Neural cell (in vitro differentiated cells): Measurements from ENCODE around the gene ARHGAP18. TPM values are rescaled to one million over a fixed set of nuclear protein-coding genes. Genes with fewer than 3 reads are reported as not detected.

Experiments
- H2AFZ ChIP-seq: fragments of 200-600, 300-800 bp; sonication (generic), shearing (Covaris generic); 2 replicates; pipeline ENCODE4 v1.6.0; 2014; ENCODE audit warnings: low read depth, mild to moderate bottlenecking, antibody characterized with exemption, low read length, moderate library complexity
- H3F3A ChIP-seq: fragments of 200-600 bp; shearing (Covaris generic); 2 replicates; pipeline ENCODE4 v1.6.1; 2016; ENCODE audit warnings: mild to moderate bottlenecking, moderate library complexity, mixed read lengths, antibody characterized with exemption, low read length; ENCODE audit not compliant: insufficient read depth, poor library complexity, severe bottlenecking
- H3K27ac ChIP-seq: fragments of 200-600, 300-800 bp; sonication (generic), shearing (Covaris generic); 2 replicates; pipeline ENCODE4 v1.5.1; 2014; ENCODE audit warnings: mild to moderate bottlenecking, low read length, moderate library complexity
- H3K27me3 ChIP-seq: fragments of 300-800, 200-600 bp; sonication (generic), shearing (Covaris generic); 2 replicates; pipeline ENCODE4 v1.6.0; 2014; ENCODE audit warnings: mild to moderate bottlenecking, low read depth, low read length, moderate library complexity; ENCODE audit not compliant: insufficient read depth
- H3K36me3 ChIP-seq: fragments of 300-800, 200-600 bp; sonication (generic), shearing (Covaris generic); 2 replicates; pipeline ENCODE4 v1.5.1; 2014; ENCODE audit warnings: mild to moderate bottlenecking, antibody characterized with exemption, low read length, moderate library complexity; ENCODE audit not compliant: insufficient read depth
- H3K4me2 ChIP-seq: fragments of 300-800, 200-600 bp; sonication (generic), shearing (Covaris generic); 2 replicates; pipeline ENCODE4 v1.6.0; 2014; ENCODE audit warnings: mild to moderate bottlenecking, low read length
- H3K4me3 ChIP-seq: fragments of 300-800, 200-600 bp; sonication (generic), shearing (Covaris generic); 2 replicates; pipeline ENCODE4 v1.5.1; 2014; ENCODE audit warnings: mild to moderate bottlenecking, low read length, moderate library complexity
- H3K79me2 ChIP-seq: fragments of 200-600 bp; shearing (Covaris generic); replicated peaks from 2 replicates; pipeline ENCODE4 v1.6.0; 2014; ENCODE audit warnings: mild to moderate bottlenecking, low read length, moderate library complexity; ENCODE audit not compliant: insufficient read depth
- H3K9ac ChIP-seq: fragments of 300-800, 200-600 bp; sonication (generic), shearing (Covaris generic); 2 replicates; pipeline ENCODE4 v1.6.1; 2016; ENCODE audit warnings: mild to moderate bottlenecking, low read length, mixed read lengths
- H3K9me2 ChIP-seq: fragments of 200-600 bp; shearing (Covaris generic); 2 replicates; pipeline ENCODE4 v1.6.1; 2016; ENCODE audit warnings: mild to moderate bottlenecking, low read length, mixed read lengths; ENCODE audit not compliant: insufficient read depth
- H3K9me3 ChIP-seq: fragments of 200-600, 300-800 bp; sonication (generic), shearing (Covaris generic); 2 replicates; pipeline ENCODE4 v1.6.1; 2016; ENCODE audit warnings: mild to moderate bottlenecking, mixed run types, low read length, moderate library complexity, mixed read lengths
- H4K20me1 ChIP-seq: fragments of 200-600 bp; shearing (Covaris generic); 2 replicates; pipeline ENCODE4 v1.6.1; 2016; ENCODE audit warnings: mild to moderate bottlenecking, mixed run types; ENCODE audit not compliant: insufficient read depth
- EP300 ChIP-seq: fragments of 450-650 bp; conservative IDR thresholded peaks from 2 replicates; pipeline ENCODE4 v1.6.1; 2014; ENCODE audit warnings: antibody characterized with exemption, mild to moderate bottlenecking, moderate library complexity; ENCODE audit not compliant: poor library complexity, severe bottlenecking
- EZH2 ChIP-seq: fragments of 200-600, 300-800 bp; shearing (Covaris generic), sonication (generic); IDR thresholded peaks from 2 replicates; pipeline ENCODE4 v1.6.1; 2014; ENCODE audit warnings: antibody characterized with exemption, low read length, borderline replicate concordance, mild to moderate bottlenecking; ENCODE audit not compliant: insufficient read depth, poor library complexity, severe bottlenecking
- MXI1 ChIP-seq: fragments of 450-650 bp; conservative IDR thresholded peaks from 2 replicates; pipeline ENCODE4 v1.6.1; 2014; ENCODE audit warnings: antibody characterized with exemption, mild to moderate bottlenecking; ENCODE audit not compliant: poor library complexity, severe bottlenecking
- POLR2AphosphoS5 ChIP-seq: IDR thresholded peaks from 2 replicates; pipeline ENCODE4 v1.6.1; 2012
- RAD21 ChIP-seq: fragments of 450-650 bp; conservative IDR thresholded peaks from 2 replicates; pipeline ENCODE4 v1.6.1; 2014; ENCODE audit warnings: antibody characterized with exemption, mild to moderate bottlenecking, moderate library complexity
- SMC3 ChIP-seq: fragments of 450-650 bp; conservative IDR thresholded peaks from 2 replicates; pipeline ENCODE4 v1.6.1; 2014; ENCODE audit warnings: antibody characterized with exemption, mild to moderate bottlenecking, moderate library complexity; ENCODE audit not compliant: poor library complexity
- TAF1 ChIP-seq: IDR thresholded peaks from 2 replicates; pipeline ENCODE4 v1.6.1; 2012; ENCODE audit warnings: low read depth
- polyA plus RNA-seq: library from polyadenylated mRNA; depleted of rRNA; stranded (reverse); fragments of >200 nt; gene quantifications from 2 replicates; pipeline ENCODE4 v1.2.3, GENCODE V29; 2014
- TF ChIP-seq, protein P1 (sequence below): IDR thresholded peaks from 2 replicates; pipeline ENCODE4 v1.6.1; 2012; ENCODE audit warnings: borderline replicate concordance
- TF ChIP-seq, protein P2 (sequence below): fragments of 450-650 bp; IDR thresholded peaks from 2 replicates; pipeline ENCODE4 v1.5.1; 2014; ENCODE audit warnings: antibody characterized with exemption, mild to moderate bottlenecking, moderate library complexity; ENCODE audit not compliant: poor library complexity, severe bottlenecking

ARHGAP18 gene
- polyA plus RNA-seq, 1 donor from 2014 or later: 4.7 TPM

DNA sequence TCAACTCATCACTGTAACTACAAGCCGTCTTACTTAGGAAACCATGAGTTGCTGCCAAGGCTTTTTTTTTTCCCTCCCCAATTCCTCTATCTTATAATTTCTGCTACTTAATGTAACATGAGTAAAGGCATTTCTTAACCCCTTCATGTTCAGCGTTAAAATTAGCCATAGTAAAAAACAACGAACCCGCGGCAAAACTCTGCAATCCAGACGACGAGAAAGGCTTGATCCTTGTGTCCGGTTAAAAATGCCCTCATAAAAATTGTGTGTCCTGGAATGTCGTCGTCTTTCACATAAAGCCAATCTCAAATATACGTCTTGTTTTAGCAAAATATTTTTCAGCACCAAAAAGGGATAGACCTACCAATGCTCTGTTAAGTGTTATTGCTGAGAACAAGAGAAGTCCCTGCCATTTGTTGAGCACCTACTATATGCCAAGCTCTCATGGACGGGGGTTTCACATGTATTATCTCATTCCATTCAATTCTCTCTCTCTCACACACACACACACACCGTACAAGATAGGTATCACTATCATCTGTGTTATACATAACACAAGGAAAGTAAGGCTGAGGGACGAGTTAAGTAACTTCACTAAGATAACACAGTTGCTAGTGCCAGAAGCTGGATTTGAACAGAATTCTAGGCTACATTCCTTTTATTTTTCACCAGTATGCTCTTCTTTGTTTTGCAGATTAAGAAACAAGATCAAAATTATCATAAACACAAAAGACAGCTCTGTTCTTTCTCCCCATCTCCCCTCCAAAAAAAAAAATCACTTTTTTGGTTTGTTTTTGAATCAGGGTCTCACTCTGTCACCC lies 683 bp upstream of the ARHGAP18 start:
- Histone ChIP-seq H3K9me3 (no peaks in the 10 kb centered on the region), H3K9ac (no peak overlapping the region), H3K9me2 (no peaks in the 10 kb centered on the region), H3K36me3 (no peaks in the 10 kb centered on the region), H3K27me3 (no peaks in the 10 kb centered on the region), H3F3A (no peaks in the 10 kb centered on the region), H4K20me1 (no peaks in the 10 kb centered on the region), H3K4me2 (peak overlapping the region; percentile 58), H3K79me2 (no peaks in the 10 kb centered on the region), H2AFZ (no peak overlapping the region), H3K4me3 (peak overlapping the region; percentile 57), H3K27ac (no peak overlapping the region)
- no peak for TF ChIP-seq SMC3
- TF ChIP-seq TAF1: no peak
- TF ChIP-seq EZH2: no peak
- TF ChIP-seq EP300: no peak
- TF ChIP-seq RAD21: no peak
- TF ChIP-seq, protein P1, sequence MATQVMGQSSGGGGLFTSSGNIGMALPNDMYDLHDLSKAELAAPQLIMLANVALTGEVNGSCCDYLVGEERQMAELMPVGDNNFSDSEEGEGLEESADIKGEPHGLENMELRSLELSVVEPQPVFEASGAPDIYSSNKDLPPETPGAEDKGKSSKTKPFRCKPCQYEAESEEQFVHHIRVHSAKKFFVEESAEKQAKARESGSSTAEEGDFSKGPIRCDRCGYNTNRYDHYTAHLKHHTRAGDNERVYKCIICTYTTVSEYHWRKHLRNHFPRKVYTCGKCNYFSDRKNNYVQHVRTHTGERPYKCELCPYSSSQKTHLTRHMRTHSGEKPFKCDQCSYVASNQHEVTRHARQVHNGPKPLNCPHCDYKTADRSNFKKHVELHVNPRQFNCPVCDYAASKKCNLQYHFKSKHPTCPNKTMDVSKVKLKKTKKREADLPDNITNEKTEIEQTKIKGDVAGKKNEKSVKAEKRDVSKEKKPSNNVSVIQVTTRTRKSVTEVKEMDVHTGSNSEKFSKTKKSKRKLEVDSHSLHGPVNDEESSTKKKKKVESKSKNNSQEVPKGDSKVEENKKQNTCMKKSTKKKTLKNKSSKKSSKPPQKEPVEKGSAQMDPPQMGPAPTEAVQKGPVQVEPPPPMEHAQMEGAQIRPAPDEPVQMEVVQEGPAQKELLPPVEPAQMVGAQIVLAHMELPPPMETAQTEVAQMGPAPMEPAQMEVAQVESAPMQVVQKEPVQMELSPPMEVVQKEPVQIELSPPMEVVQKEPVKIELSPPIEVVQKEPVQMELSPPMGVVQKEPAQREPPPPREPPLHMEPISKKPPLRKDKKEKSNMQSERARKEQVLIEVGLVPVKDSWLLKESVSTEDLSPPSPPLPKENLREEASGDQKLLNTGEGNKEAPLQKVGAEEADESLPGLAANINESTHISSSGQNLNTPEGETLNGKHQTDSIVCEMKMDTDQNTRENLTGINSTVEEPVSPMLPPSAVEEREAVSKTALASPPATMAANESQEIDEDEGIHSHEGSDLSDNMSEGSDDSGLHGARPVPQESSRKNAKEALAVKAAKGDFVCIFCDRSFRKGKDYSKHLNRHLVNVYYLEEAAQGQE: no peak
- TF ChIP-seq MXI1: no peak
- TF ChIP-seq POLR2AphosphoS5: no peak
- TF ChIP-seq, protein P2, sequence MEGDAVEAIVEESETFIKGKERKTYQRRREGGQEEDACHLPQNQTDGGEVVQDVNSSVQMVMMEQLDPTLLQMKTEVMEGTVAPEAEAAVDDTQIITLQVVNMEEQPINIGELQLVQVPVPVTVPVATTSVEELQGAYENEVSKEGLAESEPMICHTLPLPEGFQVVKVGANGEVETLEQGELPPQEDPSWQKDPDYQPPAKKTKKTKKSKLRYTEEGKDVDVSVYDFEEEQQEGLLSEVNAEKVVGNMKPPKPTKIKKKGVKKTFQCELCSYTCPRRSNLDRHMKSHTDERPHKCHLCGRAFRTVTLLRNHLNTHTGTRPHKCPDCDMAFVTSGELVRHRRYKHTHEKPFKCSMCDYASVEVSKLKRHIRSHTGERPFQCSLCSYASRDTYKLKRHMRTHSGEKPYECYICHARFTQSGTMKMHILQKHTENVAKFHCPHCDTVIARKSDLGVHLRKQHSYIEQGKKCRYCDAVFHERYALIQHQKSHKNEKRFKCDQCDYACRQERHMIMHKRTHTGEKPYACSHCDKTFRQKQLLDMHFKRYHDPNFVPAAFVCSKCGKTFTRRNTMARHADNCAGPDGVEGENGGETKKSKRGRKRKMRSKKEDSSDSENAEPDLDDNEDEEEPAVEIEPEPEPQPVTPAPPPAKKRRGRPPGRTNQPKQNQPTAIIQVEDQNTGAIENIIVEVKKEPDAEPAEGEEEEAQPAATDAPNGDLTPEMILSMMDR: no peak

DNA sequence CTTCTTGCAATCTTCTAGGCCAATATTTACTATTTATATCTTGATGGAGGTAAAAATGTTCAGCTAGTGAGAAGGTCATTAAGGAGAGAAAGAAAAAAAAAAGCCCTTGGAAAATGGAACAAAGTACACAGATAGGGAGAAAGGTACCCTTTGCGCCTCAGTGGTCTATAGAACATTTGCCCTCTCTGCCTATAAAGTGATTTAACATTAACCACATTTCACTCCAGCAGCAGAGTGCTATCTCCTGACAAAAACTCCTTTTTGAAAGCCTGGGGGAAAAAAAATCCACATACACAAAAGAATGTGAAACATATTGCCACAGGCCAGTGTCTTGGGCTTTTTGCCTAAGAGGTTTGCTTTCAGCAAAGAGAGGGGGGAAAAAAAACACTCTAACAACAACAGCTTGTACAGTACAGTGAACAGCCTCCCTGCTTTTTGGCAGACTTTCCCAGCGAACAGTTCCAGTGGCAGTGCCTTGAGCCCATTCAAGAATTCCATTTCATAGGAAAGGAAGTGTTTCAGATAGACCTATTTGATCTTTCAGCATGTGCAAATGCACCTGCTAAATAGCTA lies 695 bp downstream of the ARHGAP18 start:
- Histone ChIP-seq H3K36me3 (no peaks in the 10 kb centered on the region), H3K9me3 (no peaks in the 10 kb centered on the region), H3K27ac (no peak overlapping the region), H3K79me2 (no peaks in the 10 kb centered on the region), H2AFZ (no peak overlapping the region), H4K20me1 (no peaks in the 10 kb centered on the region), H3K4me2 (no peak overlapping the region), H3K27me3 (no peaks in the 10 kb centered on the region), H3K4me3 (peak overlapping the region; percentile 57), H3K9ac (no peak overlapping the region), H3K9me2 (no peaks in the 10 kb centered on the region), H3F3A (no peaks in the 10 kb centered on the region)
- TF ChIP-seq TAF1 (no peak), MXI1 (no peak), POLR2AphosphoS5 (no peak), RAD21 (no peak), SMC3 (no peak), EP300 (no peak), EZH2 (no peak)
- TF ChIP-seq, protein P1: no peak
- TF ChIP-seq, protein P2: no peak
